LNCAP (cell line): ENCODE results near the gene HMMR.

Experiments used
- TF ChIP-seq, protein P1 (sequence below): fragments of 450-650 bp; IDR thresholded peaks from 2 replicates; pipeline ENCODE4 v1.5.1; 2017; ENCODE audit warnings: mild to moderate bottlenecking

The HMMR gene

DNA sequence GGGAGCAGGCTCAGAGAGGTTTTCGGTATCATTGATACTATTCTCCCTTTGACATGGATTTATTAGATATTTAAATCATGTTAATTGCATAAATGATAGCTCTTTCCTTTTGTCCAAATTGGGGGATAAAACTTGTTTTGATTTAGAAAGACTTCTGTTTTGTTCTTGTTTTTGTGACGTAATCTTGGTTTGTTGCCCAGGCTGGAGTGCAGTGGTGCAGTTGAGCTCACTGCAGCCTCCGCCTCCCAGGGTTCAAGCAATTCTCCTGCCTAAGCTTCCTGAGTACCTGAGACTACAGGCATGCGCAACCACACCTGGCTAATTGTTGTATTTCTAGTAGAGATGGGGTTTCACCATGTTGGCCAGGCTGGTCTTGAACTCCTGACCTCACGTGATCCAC, 52.1 kb downstream of the HMMR start:
- TF ChIP-seq, protein P1, sequence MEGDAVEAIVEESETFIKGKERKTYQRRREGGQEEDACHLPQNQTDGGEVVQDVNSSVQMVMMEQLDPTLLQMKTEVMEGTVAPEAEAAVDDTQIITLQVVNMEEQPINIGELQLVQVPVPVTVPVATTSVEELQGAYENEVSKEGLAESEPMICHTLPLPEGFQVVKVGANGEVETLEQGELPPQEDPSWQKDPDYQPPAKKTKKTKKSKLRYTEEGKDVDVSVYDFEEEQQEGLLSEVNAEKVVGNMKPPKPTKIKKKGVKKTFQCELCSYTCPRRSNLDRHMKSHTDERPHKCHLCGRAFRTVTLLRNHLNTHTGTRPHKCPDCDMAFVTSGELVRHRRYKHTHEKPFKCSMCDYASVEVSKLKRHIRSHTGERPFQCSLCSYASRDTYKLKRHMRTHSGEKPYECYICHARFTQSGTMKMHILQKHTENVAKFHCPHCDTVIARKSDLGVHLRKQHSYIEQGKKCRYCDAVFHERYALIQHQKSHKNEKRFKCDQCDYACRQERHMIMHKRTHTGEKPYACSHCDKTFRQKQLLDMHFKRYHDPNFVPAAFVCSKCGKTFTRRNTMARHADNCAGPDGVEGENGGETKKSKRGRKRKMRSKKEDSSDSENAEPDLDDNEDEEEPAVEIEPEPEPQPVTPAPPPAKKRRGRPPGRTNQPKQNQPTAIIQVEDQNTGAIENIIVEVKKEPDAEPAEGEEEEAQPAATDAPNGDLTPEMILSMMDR: no peak

DNA sequence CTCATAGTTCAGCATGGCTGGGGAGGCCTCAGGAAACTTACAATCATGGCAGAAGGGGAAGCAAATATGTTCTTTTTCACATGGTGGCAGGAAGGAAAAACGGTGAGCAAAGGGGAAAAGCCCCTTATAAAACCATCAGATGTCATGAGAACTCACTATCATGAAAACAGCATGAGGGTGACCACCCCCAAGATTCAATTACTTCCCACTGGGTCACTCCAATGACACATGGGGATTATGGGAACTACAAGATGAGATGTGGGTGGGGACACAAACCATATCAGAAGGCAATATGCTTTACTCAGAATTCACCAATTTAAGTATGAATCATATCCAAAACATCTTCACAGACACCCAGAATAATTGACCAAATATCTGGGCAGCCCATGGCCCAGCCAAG, 64.7 kb downstream of the HMMR start:
- TF ChIP-seq, protein P1: no peak

DNA sequence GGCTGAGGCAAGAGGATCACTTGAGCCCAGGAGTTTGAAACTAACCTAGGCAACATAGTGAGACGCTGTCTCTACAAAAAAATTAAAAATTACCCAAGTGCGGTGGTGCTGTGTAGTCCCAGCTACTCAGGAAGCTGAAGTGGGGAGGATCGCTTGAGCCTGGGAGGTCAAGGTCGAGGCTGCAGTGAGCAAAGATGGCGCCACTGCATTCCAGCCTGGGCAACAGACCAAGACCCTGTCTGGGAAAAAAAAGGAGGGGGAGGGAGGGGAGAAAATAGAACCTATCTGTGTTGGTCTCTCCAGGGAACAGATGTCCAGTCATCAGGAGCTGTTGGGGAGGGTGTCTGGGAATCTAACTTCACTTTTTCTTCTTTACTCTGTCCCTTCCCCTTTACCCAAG, 69.3 kb downstream of the HMMR start:
- TF ChIP-seq, protein P1: no peak

DNA sequence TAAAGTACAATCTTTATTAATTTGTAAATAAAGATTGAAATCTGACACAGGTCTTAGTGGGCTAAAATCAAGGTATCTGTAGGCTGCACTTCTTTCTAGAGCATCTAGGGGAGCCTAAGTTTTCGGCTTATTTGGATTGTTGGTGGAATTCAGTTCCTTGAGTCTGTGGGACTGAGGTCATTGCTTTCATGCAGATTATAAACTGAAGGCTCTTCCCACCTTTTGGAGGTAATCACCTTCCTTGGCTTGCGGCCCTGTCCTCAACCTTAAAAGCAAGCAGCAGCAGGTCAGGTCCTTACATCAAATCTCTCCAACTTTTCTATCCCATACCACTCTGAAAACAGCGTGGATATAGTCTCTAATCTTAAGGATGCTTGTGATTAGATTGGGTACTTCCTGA, 70.8 kb downstream of the HMMR start:
- TF ChIP-seq, protein P1: no peak

DNA sequence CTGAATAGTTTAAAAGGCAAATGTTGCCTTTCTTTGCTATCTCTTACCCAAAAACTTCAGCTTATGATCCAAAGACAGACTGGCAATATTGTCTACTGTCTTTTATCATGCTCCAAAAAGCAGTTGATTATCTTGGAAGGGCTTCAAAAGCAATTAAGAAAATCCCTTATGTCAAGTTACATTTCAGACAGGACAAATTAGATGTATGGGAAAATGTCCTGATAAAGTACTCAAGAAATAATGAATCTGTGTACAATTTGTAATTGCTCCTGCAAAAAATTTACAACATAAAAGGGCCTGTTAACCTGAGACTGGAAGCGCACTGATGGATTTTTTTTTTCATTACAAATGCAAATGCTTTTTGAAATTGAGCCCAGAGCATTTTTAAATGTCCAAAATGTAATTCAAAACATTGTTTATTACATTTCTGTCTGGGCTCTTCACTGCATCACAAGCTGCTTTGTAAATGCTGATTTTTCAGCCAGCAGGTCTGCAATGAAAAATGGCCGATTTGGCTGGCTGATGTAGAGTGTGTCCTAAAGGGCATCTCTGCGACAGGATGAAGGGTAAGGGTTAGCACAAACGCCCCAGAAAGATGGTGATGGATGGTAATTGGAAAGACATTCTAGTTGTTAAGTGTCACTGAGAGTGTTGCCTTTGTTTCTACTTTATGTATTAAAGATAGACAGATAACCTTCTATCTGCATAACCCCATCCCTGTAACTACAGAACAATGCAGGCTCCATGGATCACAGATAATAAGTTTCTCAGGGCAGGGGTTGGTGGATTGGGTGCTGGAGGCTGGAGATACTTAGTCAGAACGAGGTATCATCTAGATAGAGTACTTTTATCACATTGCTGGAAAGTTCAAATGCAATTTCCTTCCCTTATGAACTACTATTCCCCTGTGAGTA, 72.0 kb downstream of the HMMR start:
- TF ChIP-seq, protein P1: no peak

DNA sequence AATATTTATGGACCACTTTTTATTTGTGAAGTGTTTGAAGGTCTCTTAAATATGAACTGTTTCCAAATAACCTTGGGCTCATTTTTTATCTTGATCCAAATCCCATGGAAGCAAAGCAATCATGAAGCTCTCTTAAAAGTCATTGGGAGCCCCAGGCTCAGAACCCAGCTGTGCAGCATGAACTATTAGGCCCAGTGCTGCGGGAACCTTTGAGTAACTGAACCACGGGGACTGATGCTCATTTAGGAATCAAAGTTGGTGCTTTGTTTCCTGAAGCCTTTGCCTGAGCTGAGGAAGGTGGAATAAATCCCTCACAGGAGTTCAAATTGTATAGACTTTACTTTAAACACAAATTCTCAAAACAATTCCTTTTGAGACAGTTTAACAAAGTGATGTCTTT, 72.8 kb downstream of the HMMR start:
- TF ChIP-seq, protein P1: no peak

DNA sequence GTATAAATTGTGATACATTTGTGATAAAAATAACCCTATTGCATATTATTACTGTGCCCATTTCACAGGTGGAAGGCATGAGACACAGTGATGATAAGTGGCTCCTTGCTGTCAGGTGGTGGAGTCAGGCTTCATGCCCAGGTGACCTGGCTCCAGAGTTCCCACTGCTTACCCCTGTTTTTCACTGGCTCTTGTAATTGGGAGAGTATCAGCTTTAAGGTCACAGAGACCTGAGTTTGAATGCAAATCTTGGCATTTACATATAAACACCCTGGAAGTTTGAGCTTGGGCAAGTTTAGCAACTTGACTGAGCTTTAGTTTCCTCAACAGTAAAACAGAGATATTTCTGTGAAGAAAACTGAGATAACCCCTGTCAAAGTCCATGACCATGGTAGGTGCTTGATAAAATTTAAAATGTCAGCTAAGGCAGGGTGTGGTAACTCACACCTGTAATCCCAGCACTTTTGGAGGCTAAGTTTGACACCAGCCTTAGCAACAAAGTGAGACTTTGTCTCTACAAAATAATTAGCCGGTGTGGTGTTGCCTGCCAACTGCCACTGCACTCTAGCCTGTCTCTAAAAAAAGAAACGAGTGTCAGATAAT, 74.2 kb downstream of the HMMR start:
- TF ChIP-seq, protein P1: no peak
